PC-9 (cell line): ENCODE results near the gene NPTXR.

Experiments
- EZH2 ChIP-seq: fragments of 200-600 bp; sonication (generic); IDR thresholded peaks from 2 replicates; pipeline ENCODE4 v1.8.0; 2017; ENCODE audit warnings: antibody characterized with exemption, low read depth
- TF ChIP-seq, protein P1 (sequence below): fragments of 200-600 bp; sonication (generic); conservative IDR thresholded peaks from 2 replicates; pipeline ENCODE4 v1.6.1; 2017; ENCODE audit warnings: mixed run types, antibody characterized with exemption, mild to moderate bottlenecking, moderate library complexity

DNA sequence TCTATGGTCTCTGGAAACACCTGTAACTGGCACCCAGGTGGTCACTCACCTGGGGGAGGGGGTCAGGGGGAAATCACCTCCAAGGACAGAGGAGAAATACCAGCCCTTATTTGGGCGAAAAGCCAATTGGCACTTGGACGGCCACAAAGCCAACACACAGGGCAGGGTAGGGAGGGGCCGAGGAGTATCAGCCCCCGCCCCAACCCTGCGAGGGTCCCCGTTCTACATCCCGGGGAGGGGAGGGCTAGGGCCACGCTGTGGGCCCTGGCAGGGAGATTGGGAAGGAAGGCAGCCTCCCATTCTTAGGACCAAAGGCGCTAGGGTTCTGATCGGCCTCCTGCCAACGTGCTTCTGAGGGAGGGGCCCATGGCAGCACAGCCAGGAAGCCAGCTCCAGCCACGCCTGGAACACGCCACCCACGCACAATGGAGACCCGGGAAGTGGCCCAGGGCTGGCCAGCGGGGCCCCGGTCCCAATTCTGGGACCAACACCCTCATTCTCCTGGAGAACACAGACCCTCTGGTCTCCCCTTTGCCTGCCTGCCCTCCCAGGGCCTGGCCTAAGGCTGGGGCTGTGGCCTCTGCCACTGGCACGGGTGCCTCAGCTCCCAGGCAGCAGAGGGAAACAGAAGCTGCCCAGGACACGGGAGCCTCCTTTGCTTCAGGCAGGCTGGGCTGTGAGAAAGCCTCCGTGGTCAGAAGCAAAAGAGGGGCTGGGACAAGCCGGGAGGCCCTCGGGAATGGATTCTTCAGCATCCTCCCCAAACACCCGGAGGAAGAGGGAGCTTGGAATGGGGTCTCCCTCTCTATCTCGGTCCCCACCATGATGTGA is 20.7 kb upstream of the NPTXR start:
- TF ChIP-seq, protein P1, sequence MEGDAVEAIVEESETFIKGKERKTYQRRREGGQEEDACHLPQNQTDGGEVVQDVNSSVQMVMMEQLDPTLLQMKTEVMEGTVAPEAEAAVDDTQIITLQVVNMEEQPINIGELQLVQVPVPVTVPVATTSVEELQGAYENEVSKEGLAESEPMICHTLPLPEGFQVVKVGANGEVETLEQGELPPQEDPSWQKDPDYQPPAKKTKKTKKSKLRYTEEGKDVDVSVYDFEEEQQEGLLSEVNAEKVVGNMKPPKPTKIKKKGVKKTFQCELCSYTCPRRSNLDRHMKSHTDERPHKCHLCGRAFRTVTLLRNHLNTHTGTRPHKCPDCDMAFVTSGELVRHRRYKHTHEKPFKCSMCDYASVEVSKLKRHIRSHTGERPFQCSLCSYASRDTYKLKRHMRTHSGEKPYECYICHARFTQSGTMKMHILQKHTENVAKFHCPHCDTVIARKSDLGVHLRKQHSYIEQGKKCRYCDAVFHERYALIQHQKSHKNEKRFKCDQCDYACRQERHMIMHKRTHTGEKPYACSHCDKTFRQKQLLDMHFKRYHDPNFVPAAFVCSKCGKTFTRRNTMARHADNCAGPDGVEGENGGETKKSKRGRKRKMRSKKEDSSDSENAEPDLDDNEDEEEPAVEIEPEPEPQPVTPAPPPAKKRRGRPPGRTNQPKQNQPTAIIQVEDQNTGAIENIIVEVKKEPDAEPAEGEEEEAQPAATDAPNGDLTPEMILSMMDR: no peak
- no peak for TF ChIP-seq EZH2
